Caco-2 (cell line): ENCODE data around the gene RBM33. TPM values are rescaled to one million over a fixed set of nuclear protein-coding genes. Genes with fewer than 3 reads are reported as not detected.

Experiments
- BruUV-seq: library from RNA; stranded (reverse); fragments of 400-500 nt; replicated peaks from 2 replicates; lab custom pipeline; 2021; lab: Mats Ljungman, UMichigan
- CTCF ChIA-PET: fragments of 300-600 bp; sonication (Branson Sonifier 250); formaldehyde crosslinking; loops from one replicate; lab custom pipeline; 2022; ENCODE audit warnings: antibody characterized with exemption; lab: Charles Lee
- POLR2A ChIA-PET: fragments of 300-600 bp; sonication (Branson Sonifier 250); formaldehyde crosslinking; loops from one replicate; lab custom pipeline; 2022; ENCODE audit warnings: antibody characterized with exemption; lab: Charles Lee
- DNase-seq, 2 experiments: peaks; one replicate each; pipeline versions ENCODE4 v3.0.0 to v3.0.0-alpha.2; 2020 to 2022
- H3K27me3 ChIP-seq: replicated peaks from 2 replicates; pipeline ENCODE4 v1.6.0; 2011; ENCODE audit warnings: low read length; ENCODE audit not compliant: control insufficient read depth, insufficient read depth
- H3K36me3 ChIP-seq: 2 replicates; pipeline ENCODE4 v1.5.1; 2011; ENCODE audit warnings: low read length; ENCODE audit not compliant: control insufficient read depth, insufficient read depth
- H3K4me1 ChIP-seq: fragments of 250-450 bp; sonication (Bioruptor Pico); 2 replicates; pipeline ENCODE4 v1.5.1; 2020; ENCODE audit warnings: mild to moderate bottlenecking
- H3K4me3 ChIP-seq: 2 replicates; pipeline ENCODE4 v1.5.1; 2011; ENCODE audit warnings: low read depth, mild to moderate bottlenecking, control low read depth, low read length
- H3K9me3 ChIP-seq: fragments of 250-450 bp; sonication (Bioruptor Pico); 2 replicates; pipeline ENCODE4 v1.5.1; 2020; ENCODE audit warnings: mild to moderate bottlenecking, moderate library complexity
- H3K27ac Mint-ChIP-seq: one replicate; pipeline ENCODE4 v1.8.0; 2022; ENCODE audit warnings: mixed read lengths; ENCODE audit not compliant: unreplicated experiment
- H3K27me3 Mint-ChIP-seq: one replicate; pipeline ENCODE4 v1.8.0; 2022; ENCODE audit warnings: mixed read lengths; ENCODE audit not compliant: insufficient read depth, unreplicated experiment
- H3K36me3 Mint-ChIP-seq: one replicate; pipeline ENCODE4 v1.8.0; 2022; ENCODE audit warnings: mild to moderate bottlenecking, mixed read lengths; ENCODE audit not compliant: insufficient read depth, unreplicated experiment
- H3K4me1 Mint-ChIP-seq: one replicate; pipeline ENCODE4 v1.8.0; 2022; ENCODE audit warnings: low read depth, mixed read lengths; ENCODE audit not compliant: unreplicated experiment
- H3K4me3 Mint-ChIP-seq: one replicate; pipeline ENCODE4 v1.8.0; 2022; ENCODE audit warnings: mild to moderate bottlenecking, moderate library complexity, mixed read lengths; ENCODE audit not compliant: unreplicated experiment
- H3K9me3 Mint-ChIP-seq: one replicate; pipeline ENCODE4 v1.8.0; 2022; ENCODE audit warnings: mixed read lengths; ENCODE audit not compliant: unreplicated experiment
- CTCF ChIP-seq, 2 experiments: fragments of 200-600 bp in 1 of 2; IDR thresholded peaks; 1 replicate in 1 of 2; 2 replicates in 1 of 2; pipeline versions ENCODE4 v1.5.1 to v1.8.0; 2011 to 2022; ENCODE audit warnings: antibody characterized with exemption in 1 of 2, control low read depth in 1 of 2, inconsistent platforms in 1 of 2, low read depth in 1 of 2, low read length in 1 of 2, mild to moderate bottlenecking in 1 of 2, moderate library complexity in 1 of 2; ENCODE audit not compliant: insufficient read depth in 1 of 2, severe bottlenecking in 1 of 2, unreplicated experiment in 1 of 2
- intact Hi-C: fragments of 100-400 bp; cut with micrococcal nuclease; formaldehyde crosslinking; loops from one replicate; pipeline ENCODE4 v1.10.0; 2022; ENCODE audit not compliant: unreplicated experiment
- total RNA-seq: library from RNA; stranded (reverse); gene quantifications from 2 replicates; pipeline ENCODE4 v1.2.3, GENCODE V29; 2022

RBM33 gene
- total RNA-seq, 1 experiment from 2014 or later: 82.8 TPM

GRCh38 chr7:155786491-155786890, 142.0 kb downstream of the RBM33 start:
- H3K4me3 Mint-ChIP-seq: no peak overlapping the region
- peaks cover 43% of the 10 kb centered on the region for H3K36me3 Mint-ChIP-seq
- BruUV-seq: no TSS peak
- no peak overlapping the region for H3K4me3 ChIP-seq
- no peaks in the 10 kb centered on the region for H3K9me3 Mint-ChIP-seq
- H3K4me1 Mint-ChIP-seq: no peaks in the 10 kb centered on the region
- H3K27me3 ChIP-seq: no peaks in the 10 kb centered on the region
- H3K9me3 ChIP-seq: no peaks in the 10 kb centered on the region
- no peaks in the 10 kb centered on the region for H3K4me1 ChIP-seq
- ChIA-PET POLR2A (interaction anchor here (0.7 kb wide), 1 partner anchor 13 kb away, joined by 4 read pairs; no protein-coding TSS in a partner anchor), CTCF (no interaction called here)
- peaks cover 2% of the 10 kb centered on the region for H3K36me3 ChIP-seq
- no peak for DNase-seq
- intact Hi-C loops: no loop called here
- no peak for TF ChIP-seq CTCF (IDR thresholded peaks at IDR 0.05; ENCODE audit: insufficient read depth in 1 of 2, low read depth in 1 of 2, low read length in 1 of 2, severe bottlenecking in 1 of 2, unreplicated experiment in 1 of 2)
- H3K27ac Mint-ChIP-seq: no peak overlapping the region
- no peaks in the 10 kb centered on the region for H3K27me3 Mint-ChIP-seq

GRCh38 chr7:155787171-155787851, 142.8 kb downstream of the RBM33 start:
- Mint-ChIP-seq H3K27me3 (no peaks in the 10 kb centered on the region), H3K36me3 (peaks cover 35% of the 10 kb centered on the region), H3K9me3 (no peaks in the 10 kb centered on the region), H3K27ac (no peak overlapping the region), H3K4me1 (no peaks in the 10 kb centered on the region), H3K4me3 (no peak overlapping the region)
- CTCF ChIA-PET: no interaction called here
- Histone ChIP-seq H3K4me3 (no peak overlapping the region), H3K27me3 (no peaks in the 10 kb centered on the region), H3K9me3 (no peaks in the 10 kb centered on the region), H3K36me3 (no peaks in the 10 kb centered on the region; the same call in 1 of the 2 replicates), H3K4me1 (no peaks in the 10 kb centered on the region)
- no peak for TF ChIP-seq CTCF (IDR thresholded peaks at IDR 0.05; ENCODE audit: insufficient read depth in 1 of 2, low read depth in 1 of 2, low read length in 1 of 2, severe bottlenecking in 1 of 2, unreplicated experiment in 1 of 2)
- POLR2A ChIA-PET: interaction anchor here (0.7 kb wide), 1 partner anchor 12 kb away, joined by 4 read pairs; no protein-coding TSS in a partner anchor
- DNase-seq: no peak
- intact Hi-C loops: no loop called here
- no TSS peak for BruUV-seq

- H3K9me3 ChIP-seq: no peaks in the 10 kb centered on the region
- ChIA-PET POLR2A (no interaction called here), CTCF (no interaction called here)
- Mint-ChIP-seq H3K4me1 (no peaks in the 10 kb centered on the region), H3K27ac (no peak overlapping the region), H3K27me3 (no peaks in the 10 kb centered on the region), H3K4me3 (no peak overlapping the region), H3K9me3 (no peaks in the 10 kb centered on the region), H3K36me3 (peaks cover 22% of the 10 kb centered on the region)
- H3K27me3 ChIP-seq: no peaks in the 10 kb centered on the region
- intact Hi-C loops: no loop called here
- TF ChIP-seq CTCF (IDR thresholded peaks at IDR 0.05; ENCODE audit: insufficient read depth in 1 of 2, low read depth in 1 of 2, low read length in 1 of 2, severe bottlenecking in 1 of 2, unreplicated experiment in 1 of 2): no peak
- no peak overlapping the region for H3K4me3 ChIP-seq
- no TSS peak for BruUV-seq
- no peaks in the 10 kb centered on the region for H3K4me1 ChIP-seq
- H3K36me3 ChIP-seq: no peaks in the 10 kb centered on the region; the same call in 1 of the 2 replicates
- no peak for DNase-seq
Measured at GRCh38 chr7:155788616-155789000, 144.1 kb downstream of the RBM33 start.
